Gastrocnemius medialis (tissue), 4 donors: ENCODE measurements around the gene PIP5KL1. TPM values are rescaled to one million over a fixed set of nuclear protein-coding genes. Genes with fewer than 3 reads are reported as not detected.

Source experiments
- ATAC-seq, 2 donors: fragments of 150-250 bp; one replicate each; pipeline ENCODE4 v1.9.1; 2016
- DNase-seq, 2 donors: peaks; one replicate each; pipeline ENCODE4 v3.0.0-alpha.2; 2019
- H3K27ac ChIP-seq, 4 donors: fragments of 200-600 bp; sonication (generic); 1 replicate in 1 of 4; 2 replicates in 3 of 4; pipeline ENCODE4 v1.5.1; 2016 to 2018; ENCODE audit warnings: mild to moderate bottlenecking in 2 of 4, moderate library complexity in 1 of 4
- H3K27me3 ChIP-seq, 3 donors: fragments of 200-600 bp; sonication (generic) in 2 of 3; 1 replicate in 1 of 3; 2 replicates in 2 of 3; pipeline versions ENCODE4 v1.5.1 to v1.6.0; 2016 to 2019; ENCODE audit warnings: mild to moderate bottlenecking in 1 of 3, moderate library complexity in 1 of 3
- H3K36me3 ChIP-seq, 2 donors: fragments of 200-600 bp; sonication (generic) in 1 of 2; one replicate each; pipeline ENCODE4 v1.5.1; 2017 to 2018
- H3K4me1 ChIP-seq, 2 donors: fragments of 200-600 bp; sonication (generic) in 1 of 2; one replicate each; pipeline ENCODE4 v1.5.1; 2016 to 2017; ENCODE audit warnings: mild to moderate bottlenecking in 2 of 2
- H3K4me3 ChIP-seq, 4 donors: fragments of 200-600 bp; sonication (generic) in 3 of 4; 1 replicate in 1 of 4; 2 replicates in 3 of 4; pipeline ENCODE4 v1.5.1; 2016 to 2019; ENCODE audit warnings: mild to moderate bottlenecking in 2 of 4
- H3K9me3 ChIP-seq, 3 donors: fragments of 200-600 bp; sonication (generic) in 2 of 3; 1 replicate in 1 of 3; 2 replicates in 2 of 3; pipeline ENCODE4 v1.5.1; 2016 to 2019
- POLR2A ChIP-seq, 2 donors: fragments of 450-650 bp; IDR thresholded peaks; one replicate each; pipeline ENCODE4 v1.6.1; 2017; ENCODE audit warnings: antibody characterized with exemption in 2 of 2, mild to moderate bottlenecking in 2 of 2, moderate library complexity in 2 of 2
- in situ Hi-C, 4 donors: fragments of 200-750 bp; cut with MboI; loops; one replicate each; pipeline versions ENCODE4 v1.15.0 to v1.8.0; 2017; ENCODE audit warnings: low sequenced_read_pairs in 4 of 4
- intact Hi-C: fragments of 100-400 bp; cut with DNase I; formaldehyde crosslinking; loops from one replicate; pipeline ENCODE4 v1.15.1; 2023; ENCODE audit warnings: low total_unique reads
- total RNA-seq, 4 donors: library from RNA; depleted of rRNA; stranded (reverse); fragments of >200 nt; gene quantifications; one replicate each; pipeline versions ENCODE4 v1.1.0 to v1.2.3, GENCODE V29; 2016
- TF ChIP-seq, protein P1 (sequence below), 5 experiments: fragments of 450-650 bp in 3 of 5; fragments of 200-600 bp in 2 of 5; sonication (generic) in 2 of 5; IDR thresholded peaks in 4 of 5; conservative IDR thresholded peaks in 1 of 5; 1 replicate in 4 of 5; 2 replicates in 1 of 5; pipeline ENCODE4 v1.5.1; 2016 to 2019; ENCODE audit warnings: antibody characterized with exemption in 5 of 5, mild to moderate bottlenecking in 3 of 5, moderate library complexity in 3 of 5

The PIP5KL1 gene
- total RNA-seq, 4 donors from 2014 or later, result 4.2 TPM; not detected in 3

GRCh38 chr9:127916720-127917581, 13.6 kb downstream of the PIP5KL1 start, which contains the start of gene ST6GALNAC4:
TSS of gene ST6GALNAC4 (minus strand) at chr9:127917041. CDS start at chr9:127916419, 622 bp downstream.
- peaks cover 0 to 17% of the 10 kb centered on the region in 2 donors for H3K36me3 ChIP-seq
- in situ Hi-C loops (loop anchor here in 1 of 4 donors (25.0 kb wide), 1 partner anchor 680 kb away; no protein-coding TSS in a partner anchor), intact Hi-C loops (loop anchor here (1.0 to 10.0 kb wide), 6 partner anchors 20 to 692 kb away; partner anchors contain the start of genes AK1, CDK9, FPGS and TOR2A)
- peak within 1 kb of the TSS; percentile 58 to 75 (median 70) for H3K4me3 ChIP-seq
- TF ChIP-seq, protein P1, sequence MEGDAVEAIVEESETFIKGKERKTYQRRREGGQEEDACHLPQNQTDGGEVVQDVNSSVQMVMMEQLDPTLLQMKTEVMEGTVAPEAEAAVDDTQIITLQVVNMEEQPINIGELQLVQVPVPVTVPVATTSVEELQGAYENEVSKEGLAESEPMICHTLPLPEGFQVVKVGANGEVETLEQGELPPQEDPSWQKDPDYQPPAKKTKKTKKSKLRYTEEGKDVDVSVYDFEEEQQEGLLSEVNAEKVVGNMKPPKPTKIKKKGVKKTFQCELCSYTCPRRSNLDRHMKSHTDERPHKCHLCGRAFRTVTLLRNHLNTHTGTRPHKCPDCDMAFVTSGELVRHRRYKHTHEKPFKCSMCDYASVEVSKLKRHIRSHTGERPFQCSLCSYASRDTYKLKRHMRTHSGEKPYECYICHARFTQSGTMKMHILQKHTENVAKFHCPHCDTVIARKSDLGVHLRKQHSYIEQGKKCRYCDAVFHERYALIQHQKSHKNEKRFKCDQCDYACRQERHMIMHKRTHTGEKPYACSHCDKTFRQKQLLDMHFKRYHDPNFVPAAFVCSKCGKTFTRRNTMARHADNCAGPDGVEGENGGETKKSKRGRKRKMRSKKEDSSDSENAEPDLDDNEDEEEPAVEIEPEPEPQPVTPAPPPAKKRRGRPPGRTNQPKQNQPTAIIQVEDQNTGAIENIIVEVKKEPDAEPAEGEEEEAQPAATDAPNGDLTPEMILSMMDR (IDR thresholded peaks at IDR 0.05 in 4 of 5, conservative IDR thresholded peaks at IDR 0.05 in 1 of 5), result no peak
- peak; percentile 66 to 68 for TF ChIP-seq POLR2A (IDR thresholded peaks at IDR 0.05)
- peak within 1 kb of the TSS; percentile 67 to 82 (median 73) for H3K27ac ChIP-seq
- H3K4me1 ChIP-seq, result peaks cover 27 to 28% of the 10 kb centered on the region in 2 donors
- ATAC-seq (peak; percentile 75 to 84), DNase-seq (peak; percentile 89 to 93)
- H3K27me3 ChIP-seq, result no peaks in the 10 kb centered on the region
- no peaks in the 10 kb centered on the region for H3K9me3 ChIP-seq

DNA sequence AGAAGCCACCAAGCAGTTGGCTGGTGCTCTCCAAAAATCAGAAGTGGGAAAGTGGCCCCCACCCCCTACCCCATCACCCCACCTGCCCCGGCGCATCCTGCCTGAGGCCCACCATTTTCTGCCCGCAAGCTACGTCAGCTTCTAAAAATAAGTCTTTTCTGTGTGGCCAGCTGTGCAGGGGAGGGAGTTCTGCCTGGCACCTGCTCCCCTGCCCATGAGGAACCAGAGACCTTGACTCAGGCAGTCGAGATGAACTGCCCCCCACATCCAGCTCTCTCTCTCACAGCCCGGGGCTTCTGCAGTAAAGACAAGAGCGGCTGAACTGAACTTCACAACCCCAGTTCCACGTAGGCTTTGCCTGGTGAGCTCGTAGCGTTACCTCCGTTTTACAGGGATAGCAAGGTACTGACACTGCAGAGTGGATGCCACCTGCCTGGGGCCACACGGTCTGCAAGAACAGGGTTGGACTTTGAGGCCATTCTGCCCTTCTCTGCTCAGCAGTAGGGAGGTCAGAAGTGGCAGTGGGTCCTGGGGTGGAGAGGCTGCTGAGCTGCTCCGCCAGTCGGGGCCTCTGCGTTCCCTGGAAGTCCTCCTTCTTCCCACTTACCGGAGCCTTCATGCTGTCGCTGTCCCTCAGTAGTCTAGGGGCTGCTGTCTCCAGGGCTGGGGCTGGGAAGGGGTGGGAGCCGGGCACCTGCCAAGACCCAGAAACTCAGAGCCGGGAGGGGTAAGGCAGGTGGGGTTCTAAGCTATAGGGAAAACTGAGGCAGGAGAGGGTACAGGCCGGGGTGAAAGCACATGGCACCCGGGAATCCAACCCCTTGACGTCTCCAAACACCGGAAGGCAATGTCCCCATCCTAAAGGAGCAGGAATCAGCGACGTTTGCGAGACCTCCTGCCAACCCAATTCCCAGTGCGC, 14.5 kb downstream of the PIP5KL1 start:
- in situ Hi-C loops (loop anchor here in 1 of 4 donors (25.0 kb wide), 1 partner anchor 679 kb away; no protein-coding TSS in a partner anchor), intact Hi-C loops (loop anchor here (2.0 to 10.0 kb wide), 3 partner anchors 39 to 691 kb away; partner anchors contain the start of genes AK1 and CDK9)
- ATAC-seq (peak; percentile 16), DNase-seq (peak in 1 of 2 donors; percentile 54)
- Histone ChIP-seq H3K4me1 (peaks cover 20 to 23% of the 10 kb centered on the region in 2 donors), H3K9me3 (no peaks in the 10 kb centered on the region), H3K27ac (peak overlapping the region; percentile 67 to 79 (median 73)), H3K27me3 (no peaks in the 10 kb centered on the region), H3K36me3 (peaks cover 0 to 19% of the 10 kb centered on the region in 2 donors), H3K4me3 (peak overlapping the region; percentile 58 to 75 (median 70))
- TF ChIP-seq, protein P1 (IDR thresholded peaks at IDR 0.05 in 4 of 5, conservative IDR thresholded peaks at IDR 0.05 in 1 of 5), result no peak
- TF ChIP-seq POLR2A (IDR thresholded peaks at IDR 0.05), result peak in 1 of 2 donors; percentile 22

GRCh38 chr9:127915325-127915752, 15.2 kb downstream of the PIP5KL1 start:
- Histone ChIP-seq H3K27ac (peak overlapping the region in 3 of 4 donors; percentile 67 to 79 (median 70)), H3K4me3 (no peak overlapping the region), H3K9me3 (no peaks in the 10 kb centered on the region), H3K27me3 (no peaks in the 10 kb centered on the region), H3K36me3 (peaks cover 0 to 19% of the 10 kb centered on the region in 2 donors), H3K4me1 (peaks cover 23% of the 10 kb centered on the region in 2 donors)
- DNase-seq (no peak), ATAC-seq (no peak)
- intact Hi-C loops (loop anchor here (5.0 to 10.0 kb wide), 2 partner anchors 128 to 691 kb away; partner anchors contain the start of gene CDK9), in situ Hi-C loops (loop anchor here in 1 of 4 donors (25.0 kb wide), 1 partner anchor 678 kb away; no protein-coding TSS in a partner anchor)
- TF ChIP-seq, protein P1 (IDR thresholded peaks at IDR 0.05 in 4 of 5, conservative IDR thresholded peaks at IDR 0.05 in 1 of 5), result no peak
- no peak for TF ChIP-seq POLR2A (IDR thresholded peaks at IDR 0.05)

DNA sequence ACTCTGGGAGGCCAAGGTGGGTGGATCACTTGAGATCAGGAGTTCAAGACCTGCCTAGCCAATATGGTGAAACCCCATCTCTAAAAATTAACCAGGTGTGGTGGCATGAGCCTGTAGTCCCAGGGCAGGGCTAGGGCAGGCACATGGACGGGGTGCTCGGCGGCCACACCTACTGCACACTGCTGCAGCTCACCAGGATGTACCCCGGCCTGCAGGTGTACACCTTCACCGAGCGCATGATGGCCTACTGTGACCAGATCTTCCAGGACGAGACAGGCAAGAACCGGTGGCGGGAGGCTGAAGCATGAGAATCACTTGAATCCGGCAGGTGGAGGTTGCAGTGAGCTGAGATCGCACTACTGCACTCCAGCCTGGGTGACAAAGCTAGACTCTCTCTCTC, 16.9 kb downstream of the PIP5KL1 start:
- Histone ChIP-seq H3K9me3 (no peaks in the 10 kb centered on the region), H3K36me3 (peaks cover 0 to 27% of the 10 kb centered on the region in 2 donors), H3K4me1 (peaks cover 23% of the 10 kb centered on the region in 2 donors), H3K27me3 (no peaks in the 10 kb centered on the region), H3K27ac (no peak overlapping the region), H3K4me3 (no peak overlapping the region)
- intact Hi-C loops (loop anchor here (10.0 kb wide), 1 partner anchor 689 kb away; no protein-coding TSS in a partner anchor), in situ Hi-C loops (loop anchor here in 1 of 4 donors (25.0 kb wide), 1 partner anchor 676 kb away; no protein-coding TSS in a partner anchor)
- DNase-seq (no peak), ATAC-seq (no peak)
- TF ChIP-seq POLR2A (IDR thresholded peaks at IDR 0.05), result no peak
- TF ChIP-seq, protein P1 (IDR thresholded peaks at IDR 0.05 in 4 of 5, conservative IDR thresholded peaks at IDR 0.05 in 1 of 5), result no peak
